Common myeloid progenitor, CD34-positive (primary cell): ENCODE results near the gene C11orf68.

Experiments
- CTCF ChIA-PET: fragments of 350-600 bp; sonication (Branson Sonifier 250); formaldehyde crosslinking; loops from one replicate; lab custom pipeline; 2021; ENCODE audit warnings: antibody characterized with exemption; lab: Charles Lee
- POLR2A ChIA-PET: fragments of 350-600 bp; sonication (Branson Sonifier 250); formaldehyde crosslinking; loops from one replicate; lab custom pipeline; 2021; ENCODE audit warnings: antibody characterized with exemption; lab: Charles Lee
- DNase-seq, 3 donors: peaks; one replicate each; pipeline versions ENCODE4 v3.0.0 to v3.0.0-alpha.2; 2013
- H3K27ac ChIP-seq, 2 experiments: 1 replicate in 1 of 2; 2 replicates in 1 of 2; pipeline ENCODE4 v1.7.0; 2013; ENCODE audit warnings: inconsistent platforms in 2 of 2, low read length in 2 of 2, mild to moderate bottlenecking in 2 of 2, low read depth in 1 of 2, moderate library complexity in 1 of 2; ENCODE audit not compliant: severe bottlenecking in 2 of 2, insufficient read depth in 1 of 2, poor library complexity in 1 of 2
- H3K27me3 ChIP-seq, 5 experiments: replicated peaks in 2 of 5; 1 replicate in 3 of 5; 2 replicates in 2 of 5; pipeline versions ENCODE4 v1.6.1 to v1.7.0; 2013; ENCODE audit warnings: low read length in 4 of 5, mild to moderate bottlenecking in 2 of 5, moderate library complexity in 2 of 5, inconsistent platforms in 1 of 5; ENCODE audit not compliant: insufficient read depth in 5 of 5, control insufficient read depth in 4 of 5
- H3K36me3 ChIP-seq, 4 experiments: 1 replicate in 2 of 4; 2 replicates in 2 of 4; pipeline versions ENCODE4 v1.6.1 to v1.7.0; 2013; ENCODE audit warnings: low read length in 3 of 4, control low read depth in 1 of 4, mild to moderate bottlenecking in 1 of 4; ENCODE audit not compliant: control insufficient read depth in 4 of 4, insufficient read depth in 4 of 4
- H3K4me1 ChIP-seq, 4 experiments: 1 replicate in 3 of 4; 2 replicates in 1 of 4; pipeline versions ENCODE4 v1.6.1 to v1.7.1; 2013; ENCODE audit warnings: low read length in 3 of 4, mild to moderate bottlenecking in 3 of 4, control low read depth in 1 of 4, inconsistent platforms in 1 of 4, moderate library complexity in 1 of 4; ENCODE audit not compliant: control insufficient read depth in 4 of 4, insufficient read depth in 4 of 4; ENCODE audit errors: control extremely low read depth in 1 of 4
- H3K4me3 ChIP-seq, 7 experiments: 1 replicate in 4 of 7; 2 replicates in 3 of 7; pipeline versions ENCODE4 v1.5.1 to v1.7.0; 2013; ENCODE audit warnings: mild to moderate bottlenecking in 7 of 7, low read length in 6 of 7, moderate library complexity in 6 of 7, inconsistent platforms in 2 of 7, low read depth in 2 of 7, control low read depth in 1 of 7; ENCODE audit not compliant: insufficient read depth in 4 of 7, control insufficient read depth in 1 of 7; ENCODE audit errors: extremely low read depth in 1 of 7
- H3K9me3 ChIP-seq, 5 experiments: 1 replicate in 4 of 5; 2 replicates in 1 of 5; pipeline versions ENCODE4 v1.6.1 to v1.7.1; 2013; ENCODE audit warnings: low read length in 4 of 5, mild to moderate bottlenecking in 2 of 5, inconsistent platforms in 1 of 5, low read depth in 1 of 5, moderate library complexity in 1 of 5; ENCODE audit not compliant: control insufficient read depth in 4 of 5, insufficient read depth in 2 of 5; ENCODE audit errors: control extremely low read depth in 1 of 5
- WGBS: methylation state at CpG from one replicate; pipeline ENCODE4 v1.1.5; 2013; ENCODE audit not compliant: insufficient coverage; 5-methylcytosine and 5-hydroxymethylcytosine counted together

The C11orf68 gene

DNA sequence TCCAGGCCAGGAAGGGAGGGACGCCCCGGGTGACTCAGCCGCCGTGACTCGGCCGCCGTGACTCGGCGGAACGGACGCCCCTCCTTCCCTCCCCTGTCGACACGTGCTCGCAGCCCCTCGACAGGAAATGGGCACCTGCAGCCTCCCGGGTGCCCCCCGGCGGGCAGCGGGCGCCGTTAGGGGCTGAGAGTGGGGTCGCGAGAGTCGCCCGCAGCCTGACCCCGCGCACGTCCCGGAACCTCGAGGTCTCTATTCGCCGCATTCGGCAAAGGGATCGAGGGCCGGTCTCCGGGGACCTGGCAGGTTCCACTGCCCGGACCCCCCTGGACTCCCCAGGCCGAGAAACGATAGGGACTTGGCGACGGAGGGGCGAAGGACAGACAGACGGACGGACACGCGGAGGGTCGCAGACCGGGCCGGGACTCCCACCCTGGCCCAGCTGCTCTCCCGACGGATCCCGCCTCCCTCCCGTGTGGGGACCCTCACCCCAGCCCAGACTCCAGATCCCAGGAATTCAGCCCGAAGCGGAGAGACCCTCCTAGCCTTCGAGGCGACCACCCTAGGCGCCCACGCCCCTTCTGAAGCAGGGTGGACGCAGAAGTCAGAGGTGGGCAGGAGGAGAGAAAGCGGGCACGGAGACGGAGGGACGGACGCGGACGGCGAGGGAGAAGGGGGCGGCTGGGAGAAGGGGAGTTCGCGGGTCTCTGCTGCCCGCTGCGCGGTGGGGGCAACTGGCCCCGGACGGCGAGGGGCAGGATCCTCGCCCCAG, 19.3 kb downstream of the C11orf68 start:
- Histone ChIP-seq H3K9me3 (no peaks in the 10 kb centered on the region), H3K36me3 (peaks cover 0 to 9% (median 0%) of the 10 kb centered on the region in 4 experiments), H3K4me1 (peaks cover 0 to 52% (median 41%) of the 10 kb centered on the region in 4 experiments), H3K4me3 (peak overlapping the region; percentile 55 to 89 (median 77)), H3K27me3 (no peaks in the 10 kb centered on the region), H3K27ac (peak overlapping the region; percentile 33 to 77)
- CTCF ChIA-PET, result interaction anchor here (1.3 to 4.8 kb wide), 5 partner anchors 9 to 30 kb away, joined by 3 to 41 read pairs (median 14); partner anchors contain the start of genes CCDC85B and FIBP
- POLR2A ChIA-PET, result interaction anchor here (0.6 to 5.5 kb wide), 8 partner anchors 8 to 62 kb away, joined by 3 to 33 read pairs (median 5); partner anchors contain the start of genes C11orf68, CCDC85B and SART1
- DNase-seq, result peak; percentile 76 to 92 (median 88)
- 4% methylated on average over 50 of the region's 78 CpGs for WGBS

DNA sequence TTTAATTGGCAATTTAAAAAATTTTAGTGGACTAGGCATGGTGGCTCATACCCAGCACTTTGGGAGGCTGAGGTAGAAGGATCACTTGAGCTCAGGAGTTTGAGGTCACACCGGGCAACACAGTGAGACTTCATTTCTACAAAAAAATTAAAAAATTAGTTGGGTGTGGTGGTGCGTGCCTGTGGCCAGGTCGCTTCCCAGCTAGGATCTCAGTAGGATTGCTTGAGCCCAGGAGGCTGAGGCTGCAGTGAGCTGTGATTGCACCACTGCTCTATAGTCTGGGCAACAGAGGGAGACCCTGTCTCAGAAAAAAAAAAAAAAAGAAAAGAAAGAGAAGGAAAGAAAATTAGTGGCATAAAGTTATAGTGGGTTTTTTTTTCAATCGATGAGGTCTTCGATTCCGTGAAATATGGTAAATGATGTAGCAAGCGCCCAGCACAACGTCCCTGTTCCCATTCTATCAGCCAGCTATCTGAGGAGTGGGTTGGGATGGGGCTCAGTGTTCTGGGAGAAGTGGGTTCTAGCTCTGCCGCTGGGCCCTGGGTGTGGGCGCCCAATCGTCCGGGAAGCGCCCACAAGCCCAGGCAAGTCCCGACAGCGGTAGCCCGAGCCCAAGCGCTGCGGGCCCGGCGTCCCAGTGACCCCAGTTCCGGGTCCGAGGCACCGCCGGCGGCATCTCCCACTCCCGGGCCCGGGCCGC, 20.1 kb downstream of the C11orf68 start:
- Histone ChIP-seq H3K4me3 (peak overlapping the region; percentile 55 to 89 (median 77)), H3K27me3 (no peaks in the 10 kb centered on the region), H3K36me3 (peaks cover 0 to 9% (median 0%) of the 10 kb centered on the region in 4 experiments), H3K4me1 (peaks cover 3 to 58% (median 49%) of the 10 kb centered on the region in 4 experiments), H3K9me3 (no peaks in the 10 kb centered on the region), H3K27ac (peak overlapping the region in 1 of 2 experiments; percentile 77)
- ChIA-PET CTCF (interaction anchor here (0.9 to 4.8 kb wide), 8 partner anchors 9 to 29 kb away, joined by 3 to 41 read pairs (median 5); partner anchors contain the start of genes CCDC85B and FIBP), POLR2A (interaction anchor here (0.6 to 5.5 kb wide), 4 partner anchors 8 to 63 kb away, joined by 3 to 33 read pairs (median 5); partner anchors contain the start of genes CCDC85B and SART1)
- DNase-seq, result no peak
- 28% methylated on average over 18 of the region's 28 CpGs for WGBS

DNA sequence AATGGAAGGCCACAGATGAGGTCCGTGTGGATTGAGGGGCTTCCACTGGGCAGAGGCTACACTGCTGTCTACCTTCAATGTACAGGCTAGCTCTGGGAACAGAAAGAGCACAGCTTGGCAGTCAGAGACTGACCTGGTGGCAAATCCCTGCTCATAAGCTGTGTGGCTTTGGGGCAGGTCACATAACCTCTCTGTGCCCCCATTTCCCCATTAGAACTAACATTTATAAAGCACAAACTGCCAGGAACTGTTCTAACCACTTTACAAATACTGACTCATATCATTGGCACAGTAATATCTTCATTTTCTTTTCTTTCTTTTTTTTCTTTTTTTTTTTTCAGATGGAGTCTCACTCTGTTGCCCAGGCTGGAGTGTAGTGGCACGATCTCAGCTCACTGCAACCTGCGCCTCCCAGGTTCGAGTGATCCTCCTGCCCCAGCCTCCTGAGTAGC, 21.8 kb downstream of the C11orf68 start:
- Histone ChIP-seq H3K27me3 (no peaks in the 10 kb centered on the region), H3K9me3 (no peaks in the 10 kb centered on the region), H3K36me3 (peaks cover 0 to 13% (median 5%) of the 10 kb centered on the region in 4 experiments), H3K27ac (no peak overlapping the region), H3K4me3 (no peak overlapping the region), H3K4me1 (peaks cover 3 to 59% (median 52%) of the 10 kb centered on the region in 4 experiments)
- ChIA-PET POLR2A (interaction anchor here (1.0 kb wide), 1 partner anchor 19 kb away, joined by 4 read pairs; no protein-coding TSS in a partner anchor), CTCF (interaction anchor here (0.9 to 4.3 kb wide), 3 partner anchors 11 to 185 kb away, joined by 3 to 41 read pairs (median 4); partner anchors contain the start of genes FIBP and KAT5)
- no peak for DNase-seq
- 98% methylated on average over 4 of the region's 4 CpGs for WGBS

DNA sequence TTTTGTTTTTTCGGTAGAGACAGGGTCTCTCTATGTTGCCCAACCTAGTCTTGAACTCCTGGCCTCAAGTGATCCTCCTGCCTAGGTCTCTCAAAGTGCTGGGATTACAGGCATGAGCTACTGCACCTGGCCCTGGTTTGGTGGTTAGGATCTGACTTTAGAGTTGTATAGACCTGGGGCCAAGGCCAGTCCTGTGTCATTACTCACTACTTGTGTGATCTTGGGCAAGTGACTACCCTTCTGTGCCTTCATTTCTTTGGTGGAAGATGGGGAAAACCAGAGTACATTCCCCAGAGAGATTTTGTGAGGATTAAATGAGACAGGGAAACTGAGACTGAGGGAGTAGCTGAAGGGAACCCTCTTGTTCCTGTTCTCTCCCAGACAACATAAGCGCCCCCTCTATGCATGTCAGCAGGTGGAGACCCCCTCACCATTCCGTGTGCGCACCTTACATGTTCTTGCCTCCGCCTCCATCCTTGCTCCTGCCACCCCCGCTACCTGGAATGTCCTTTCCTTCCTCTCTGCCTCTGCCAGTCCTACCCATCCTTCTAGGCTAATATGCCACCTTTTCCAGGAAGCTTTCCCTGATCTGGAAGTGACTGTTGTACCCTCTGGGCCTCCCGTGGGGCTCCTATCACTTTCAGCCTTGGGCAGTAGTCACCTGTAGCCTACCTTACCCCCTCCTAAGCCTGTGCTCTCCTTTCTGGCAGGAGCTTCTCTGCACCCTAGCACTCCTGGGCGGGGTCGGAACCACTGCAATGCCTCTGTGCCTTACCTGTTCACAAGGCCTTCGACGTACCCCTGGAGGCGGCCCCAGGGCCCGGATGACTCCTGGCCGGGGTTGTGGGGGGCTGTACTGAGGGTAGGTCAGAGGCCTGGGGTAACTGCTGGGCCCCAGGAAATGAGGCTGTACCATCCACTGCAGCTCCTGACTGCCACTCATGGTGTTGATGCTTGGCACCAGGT, 22.5 kb downstream of the C11orf68 start:
- Histone ChIP-seq H3K4me1 (peaks cover 5 to 64% (median 55%) of the 10 kb centered on the region in 4 experiments), H3K9me3 (no peaks in the 10 kb centered on the region), H3K4me3 (no peak overlapping the region), H3K27ac (no peak overlapping the region), H3K27me3 (no peaks in the 10 kb centered on the region), H3K36me3 (peaks cover 0 to 13% (median 5%) of the 10 kb centered on the region in 4 experiments)
- CTCF ChIA-PET, result interaction anchor here (0.9 to 4.3 kb wide), 3 partner anchors 10 to 184 kb away, joined by 3 to 41 read pairs (median 4); partner anchors contain the start of genes FIBP and KAT5
- POLR2A ChIA-PET, result interaction anchor here (0.6 to 1.0 kb wide), 2 partner anchors 19 to 87 kb away, joined by 4 read pairs; no protein-coding TSS in a partner anchor
- DNase-seq, result no peak
- WGBS, result 97% methylated on average over 12 of the region's 14 CpGs

DNA sequence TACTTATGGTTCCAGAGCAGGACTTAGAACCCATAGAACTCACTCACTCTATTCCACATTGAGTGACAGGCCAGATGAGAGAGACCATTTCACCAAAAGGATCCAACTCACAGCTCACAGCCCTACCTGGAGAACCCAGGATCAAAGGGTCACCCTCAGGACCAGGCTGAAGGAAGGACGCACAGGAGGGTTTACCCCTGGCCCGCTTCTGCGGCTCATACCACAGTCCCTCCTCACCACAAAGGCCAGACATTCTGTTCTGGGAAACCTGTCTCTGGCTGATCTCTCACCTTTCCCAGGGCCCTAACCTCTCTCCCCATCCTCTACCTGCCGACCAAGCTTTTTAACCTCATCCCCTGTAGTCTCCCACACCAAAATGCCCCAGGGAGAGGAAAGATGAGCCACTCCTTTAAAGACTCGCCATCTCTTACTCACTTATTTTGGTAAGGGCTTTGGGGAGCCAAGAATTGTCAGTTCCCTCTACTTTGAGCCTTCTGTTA, 23.3 kb downstream of the C11orf68 start:
- H3K4me1 ChIP-seq, result peaks cover 5 to 64% (median 61%) of the 10 kb centered on the region in 4 experiments
- WGBS, result 96% methylated on average over 3 of the region's 5 CpGs
- H3K9me3 ChIP-seq, result no peaks in the 10 kb centered on the region
- no peak for DNase-seq
- POLR2A ChIA-PET, result no interaction called here
- CTCF ChIA-PET, result interaction anchor here (4.3 kb wide), 1 partner anchor 10 kb away, joined by 41 read pairs; the partner anchor contains the start of gene FIBP
- no peak overlapping the region for H3K4me3 ChIP-seq
- H3K27ac ChIP-seq, result no peak overlapping the region
- peaks cover 0 to 13% (median 5%) of the 10 kb centered on the region in 4 experiments for H3K36me3 ChIP-seq
- H3K27me3 ChIP-seq, result no peaks in the 10 kb centered on the region
